NCI-H1417 (cell line): ENCODE measurements around the gene SLC10A1.
"Not testable (repeated sequence)": the region's sequence is repeated elsewhere in the genome, so short reads cannot be mapped to it uniquely, and the experiment has no call there.

Source experiments
- DNase-seq, 3 experiments: peaks; one replicate each; lab custom pipeline; 2025; lab: John Stamatoyannopoulos, UW

The SLC10A1 gene

DNA sequence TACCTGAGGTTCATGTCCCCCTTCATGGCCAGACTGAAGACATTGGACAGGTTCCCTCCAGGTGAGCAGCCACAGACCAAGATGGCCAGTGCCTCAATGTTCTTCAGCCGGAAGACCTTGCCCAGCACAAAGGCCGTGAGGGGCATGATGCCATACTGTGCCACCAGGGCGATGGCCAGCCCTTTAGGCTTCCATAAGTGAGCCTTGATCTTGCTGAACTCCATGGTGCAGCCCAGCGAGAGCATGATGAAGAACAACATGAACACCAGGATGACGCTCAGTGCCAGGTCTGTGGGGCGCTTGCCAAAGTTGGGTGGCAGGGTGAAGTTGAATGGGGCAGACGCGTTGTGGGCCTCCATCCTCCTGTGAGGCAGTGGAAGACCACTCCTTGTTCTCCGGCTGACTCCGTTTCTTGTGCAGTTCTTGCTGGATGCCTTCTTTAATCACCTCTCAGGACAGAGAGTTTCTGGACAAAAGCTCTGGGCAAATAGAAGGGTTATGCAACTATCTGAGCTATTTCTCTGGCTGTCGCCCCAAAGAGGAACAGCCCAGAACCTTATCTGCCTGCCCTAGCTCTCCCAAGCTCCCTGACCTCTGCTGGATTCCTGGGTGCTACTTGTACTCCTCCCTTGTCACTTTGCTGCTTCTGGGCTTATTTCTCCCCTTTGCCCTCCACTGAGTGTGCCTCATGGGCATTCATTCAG lies at the start of gene SLC10A1:
TSS of gene SLC10A1 (minus strand) at position 445 of the 704 bp plus-strand sequence. CDS start at position 359, 86 bp downstream.
- DNase-seq: no peak

DNA sequence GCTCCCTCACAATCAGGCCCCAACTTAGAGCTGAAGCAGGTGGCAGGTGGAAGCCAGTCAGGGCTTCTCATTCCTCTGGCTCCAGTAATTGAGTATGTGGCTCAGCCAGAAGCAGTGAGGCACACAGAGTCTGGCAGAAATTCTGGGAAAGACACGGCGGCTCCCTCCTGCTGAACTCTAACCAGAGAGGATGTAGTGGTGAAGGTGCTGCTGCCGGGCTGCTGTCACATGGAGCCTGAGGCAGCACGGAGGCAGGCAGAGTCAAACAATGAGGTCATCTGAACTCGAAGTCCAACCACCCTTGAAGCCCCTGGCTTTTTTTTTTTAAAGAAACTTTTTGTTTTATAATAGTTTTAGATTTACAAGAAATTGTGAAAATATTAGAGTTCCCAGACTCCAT lies 48.7 kb upstream of the SLC10A1 start:
- DNase-seq: peak in 2 of 3 experiments; percentile 37 to 63

GRCh38 chr14:69845050-69845581 lies 48.1 kb upstream of the SLC10A1 start:
- DNase-seq: no peak

- DNase-seq: no peak
Measured at GRCh38 chr14:69844171-69844570, 47.1 kb upstream of the SLC10A1 start.

DNA sequence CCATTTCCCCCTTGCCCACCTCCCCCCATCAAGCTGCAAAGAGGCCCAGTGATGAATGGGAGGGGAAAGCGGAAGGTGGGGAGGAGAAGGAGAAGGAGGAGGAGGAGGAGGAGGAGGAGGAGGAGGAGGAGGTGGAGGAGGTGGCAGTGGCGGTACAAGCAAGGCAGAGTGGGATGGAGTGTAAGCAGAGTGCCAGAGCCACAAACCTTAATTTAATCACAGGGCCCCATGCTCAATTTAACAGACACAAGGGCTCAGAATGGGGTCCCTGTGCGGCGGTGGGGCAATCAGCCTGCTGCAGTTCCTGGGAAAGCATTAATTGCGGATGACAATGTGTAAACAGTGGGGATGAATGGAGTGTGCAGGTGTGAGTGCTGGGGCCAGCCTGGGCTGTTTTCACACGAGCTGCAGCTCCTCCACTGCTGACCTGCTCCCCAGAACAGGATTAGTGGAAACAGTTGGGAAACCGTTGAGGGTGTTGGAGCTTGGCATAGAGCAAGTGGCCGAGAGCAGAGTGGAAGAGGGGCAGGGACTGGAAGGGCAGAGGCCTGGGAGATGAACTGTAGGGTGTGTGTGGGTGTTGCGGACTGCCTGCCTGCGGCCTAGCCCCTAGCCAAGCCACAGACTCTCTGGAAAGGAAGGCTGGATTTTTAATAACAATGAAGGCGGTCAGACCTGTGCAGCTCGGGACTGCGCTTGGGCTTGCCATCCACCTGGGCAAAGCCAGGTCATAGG lies 45.8 kb upstream of the SLC10A1 start:
- peak; percentile 18 to 97 (median 87) for DNase-seq

- DNase-seq: peak in 2 of 3 experiments; percentile 17 to 63
Measured at GRCh38 chr14:69841656-69842055, 44.6 kb upstream of the SLC10A1 start.

GRCh38 chr14:69839661-69840060 lies 42.6 kb upstream of the SLC10A1 start:
- no peak for DNase-seq

- no peak for DNase-seq
Measured at GRCh38 chr14:69838881-69839416, 41.9 kb upstream of the SLC10A1 start.

DNA sequence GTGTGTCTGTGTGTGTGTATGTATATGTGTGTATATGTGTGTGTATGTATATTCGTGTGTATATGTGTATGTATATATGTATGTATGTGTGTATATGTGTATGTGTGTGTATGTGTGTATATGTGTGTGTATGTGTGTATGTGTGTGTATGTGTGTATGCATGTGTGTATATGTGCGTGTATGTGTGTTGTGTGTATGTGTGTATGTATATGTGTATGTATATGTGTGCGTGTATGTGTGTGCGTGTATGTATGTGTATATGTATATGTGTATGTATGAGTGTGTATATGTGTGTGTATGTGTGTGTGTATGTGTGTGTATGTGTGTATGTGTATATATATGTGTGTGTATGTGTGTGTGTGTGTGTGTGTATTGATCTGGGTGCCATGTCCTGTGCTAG lies 31.8 kb upstream of the SLC10A1 start:
- no peak for DNase-seq

GRCh38 chr14:69828354-69828753 lies 31.3 kb upstream of the SLC10A1 start:
- no peak for DNase-seq

GRCh38 chr14:69827560-69827959 lies 30.5 kb upstream of the SLC10A1 start:
- DNase-seq: no peak

GRCh38 chr14:69822456-69822855 lies 25.4 kb upstream of the SLC10A1 start:
- DNase-seq: no peak

DNA sequence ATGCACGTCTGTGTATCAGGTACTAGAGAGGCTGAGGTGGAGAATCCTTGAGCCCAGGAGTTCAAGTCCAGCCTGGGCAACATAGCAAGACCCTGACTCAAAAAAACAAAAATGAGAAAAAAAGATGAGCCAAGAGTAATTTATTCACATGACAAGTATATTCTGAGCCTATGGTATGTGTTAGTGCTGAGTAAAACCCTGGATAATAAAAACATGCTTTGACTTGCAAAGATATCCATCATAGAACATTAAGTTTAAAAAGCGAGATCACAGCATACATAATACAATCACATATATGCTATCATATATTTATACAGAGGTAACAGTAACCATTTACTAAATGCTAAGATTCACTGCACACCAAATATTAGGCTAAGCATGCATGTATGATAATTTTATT lies 23.9 kb upstream of the SLC10A1 start:
- DNase-seq: no peak

DNA sequence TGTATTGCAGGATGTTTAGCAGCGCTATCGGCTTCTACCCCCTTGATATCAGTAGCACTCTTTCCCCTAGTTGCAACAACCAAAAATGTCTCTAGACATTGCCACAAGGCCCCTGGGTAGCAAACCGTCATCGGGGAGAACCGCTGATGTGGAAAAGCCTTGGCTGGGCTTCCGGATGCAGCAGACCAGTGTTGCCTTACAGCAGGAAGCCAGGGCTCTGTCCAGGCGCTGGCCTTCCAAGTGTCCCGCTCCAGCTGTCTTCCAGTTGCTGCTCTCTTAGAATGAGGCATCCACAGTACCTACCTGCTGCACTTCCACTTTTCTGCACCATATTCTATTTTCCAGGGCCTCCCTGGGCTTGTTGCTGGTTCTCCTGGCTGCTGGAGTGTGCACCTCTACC lies 22.6 kb upstream of the SLC10A1 start:
- peak in 1 of 3 experiments; percentile 34 for DNase-seq

- DNase-seq: peak; percentile 76 to 89 (median 88)
Measured at GRCh38 chr14:69818758-69819191, 21.7 kb upstream of the SLC10A1 start.

GRCh38 chr14:69816216-69816615 lies 19.2 kb upstream of the SLC10A1 start:
- DNase-seq: no peak

DNA sequence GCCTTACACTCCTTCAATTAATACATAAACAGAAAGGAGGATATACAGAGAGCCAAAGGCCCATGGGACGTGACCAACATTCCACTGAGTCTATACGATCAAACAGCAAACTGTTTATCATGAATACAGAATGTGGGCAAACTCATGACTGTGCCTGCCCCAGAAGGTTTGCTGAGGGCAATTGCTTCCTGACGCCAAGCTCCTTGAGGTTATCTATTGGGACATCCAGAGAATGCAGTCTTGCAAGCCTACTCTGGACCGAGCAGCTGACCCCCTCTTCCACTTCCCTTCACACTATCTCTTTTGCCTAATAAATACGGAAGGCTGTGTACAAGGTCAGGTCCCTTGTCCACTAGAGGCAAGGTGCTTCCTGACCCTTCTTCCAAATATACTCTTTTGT lies 18.5 kb upstream of the SLC10A1 start:
- no peak for DNase-seq

DNA sequence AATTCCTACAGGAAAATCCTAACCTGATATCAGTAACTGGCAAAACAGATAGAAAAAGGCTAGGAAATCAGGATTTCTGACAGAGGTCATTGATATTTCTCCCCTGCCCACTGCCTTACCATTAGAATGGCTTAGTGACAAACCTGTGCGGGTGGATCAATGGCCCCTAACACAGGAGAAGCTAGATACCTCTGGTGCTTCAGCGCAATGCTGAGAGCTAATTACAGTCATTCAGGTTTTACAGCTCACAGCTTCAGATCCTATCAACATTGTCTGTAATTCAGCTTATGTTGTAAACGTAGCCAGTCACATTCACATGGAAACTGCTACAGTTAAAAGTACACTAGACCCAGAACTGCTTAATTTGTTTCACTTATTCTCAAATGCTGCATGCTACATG lies 17.4 kb upstream of the SLC10A1 start:
- peak in 1 of 3 experiments; percentile 28 for DNase-seq

DNA sequence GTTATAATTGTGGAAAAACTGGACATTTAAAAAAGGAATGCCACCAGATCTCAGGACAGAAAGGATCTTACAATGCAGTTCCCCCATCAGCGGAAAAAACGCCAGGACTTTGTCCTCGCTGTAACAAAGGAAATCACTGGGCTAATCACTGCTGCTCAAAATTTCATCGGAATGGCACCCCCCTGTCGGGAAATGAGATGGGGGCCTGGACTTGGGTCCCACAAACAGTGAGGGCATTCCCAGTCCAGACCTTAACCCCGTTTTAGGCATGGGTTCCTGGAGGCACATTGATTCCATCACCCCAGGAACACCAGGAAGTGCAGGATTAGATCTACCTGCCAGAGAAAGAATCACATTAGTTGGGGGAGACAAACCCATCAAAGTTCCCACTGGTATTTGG lies 16.3 kb upstream of the SLC10A1 start:
- not testable (repeated sequence) for DNase-seq

GRCh38 chr14:69812711-69813110 lies 15.7 kb upstream of the SLC10A1 start:
- DNase-seq: peak in 1 of 3 experiments; percentile 44

- no peak for DNase-seq
Measured at GRCh38 chr14:69811868-69812252, 14.8 kb upstream of the SLC10A1 start.

- no peak for DNase-seq
Measured at GRCh38 chr14:69811227-69811867, 14.3 kb upstream of the SLC10A1 start.
